Measurements from ENCODE around the gene RASSF10. TPM values are rescaled to one million over a fixed set of nuclear protein-coding genes. Genes with fewer than 3 reads are reported as not detected.

RASSF10 gene
- polyA plus RNA-seq, 1 donor from 2014 or later = not detected

GRCh38 chr11:13009921-13010748 is 1.0 kb downstream of the RASSF10 start:
- Histone ChIP-seq H3K27me3 (ENCODE audit: insufficient read depth, low read depth, low read length) (peaks cover 49% of the 10 kb centered on the region), H3K36me3 (ENCODE audit: insufficient read depth, low read length) (no peaks in the 10 kb centered on the region), H3K79me2 (replicated peaks; ENCODE audit: insufficient read depth, low read length) (no peaks in the 10 kb centered on the region), H2AFZ (ENCODE audit: low read depth, low read length) (no peak overlapping the region), H3K4me3 (ENCODE audit: low read length) (peak overlapping the region; percentile 72), H3K9ac (ENCODE audit: low read length) (peak overlapping the region; percentile 40), H3K27ac (ENCODE audit: low read length) (no peak overlapping the region), H3K4me2 (ENCODE audit: low read length) (no peak overlapping the region), H3K9me2 (ENCODE audit: insufficient read depth, low read length) (no peaks in the 10 kb centered on the region), H3F3A (ENCODE audit: insufficient read depth, low read length, poor library complexity, severe bottlenecking) (no peaks in the 10 kb centered on the region), H3K9me3 (ENCODE audit: low read length) (no peaks in the 10 kb centered on the region), H4K20me1 (ENCODE audit: insufficient read depth) (no peaks in the 10 kb centered on the region)
- TF ChIP-seq MXI1 (conservative IDR thresholded peaks at IDR 0.05; ENCODE audit: poor library complexity, severe bottlenecking) = no peak
- TF ChIP-seq REST (IDR thresholded peaks at IDR 0.05; ENCODE audit: borderline replicate concordance) = no peak
- TF ChIP-seq EZH2 (IDR thresholded peaks at IDR 0.05; ENCODE audit: borderline replicate concordance, insufficient read depth, low read length, poor library complexity, severe bottlenecking) = no peak
- no peak for TF ChIP-seq RAD21 (conservative IDR thresholded peaks at IDR 0.05)
- peak; percentile 3 for TF ChIP-seq POLR2AphosphoS5 (IDR thresholded peaks at IDR 0.05)
- peak; percentile 11 for TF ChIP-seq SMC3 (conservative IDR thresholded peaks at IDR 0.05; ENCODE audit: poor library complexity)
- peak; percentile 6 for TF ChIP-seq CTCF (IDR thresholded peaks at IDR 0.05; ENCODE audit: poor library complexity, severe bottlenecking)

GRCh38 chr11:13010749-13011465 is 1.8 kb downstream of the RASSF10 start:
- Histone ChIP-seq H3K27me3 (ENCODE audit: insufficient read depth, low read depth, low read length) (peaks cover 49% of the 10 kb centered on the region), H3K4me2 (ENCODE audit: low read length) (no peak overlapping the region), H2AFZ (ENCODE audit: low read depth, low read length) (no peak overlapping the region), H3K79me2 (replicated peaks; ENCODE audit: insufficient read depth, low read length) (no peaks in the 10 kb centered on the region), H3K9me3 (ENCODE audit: low read length) (no peaks in the 10 kb centered on the region), H3K4me3 (ENCODE audit: low read length) (peak overlapping the region; percentile 72), H3K27ac (ENCODE audit: low read length) (no peak overlapping the region), H3K36me3 (ENCODE audit: insufficient read depth, low read length) (no peaks in the 10 kb centered on the region), H3K9me2 (ENCODE audit: insufficient read depth, low read length) (no peaks in the 10 kb centered on the region), H3F3A (ENCODE audit: insufficient read depth, low read length, poor library complexity, severe bottlenecking) (no peaks in the 10 kb centered on the region), H3K9ac (ENCODE audit: low read length) (no peak overlapping the region), H4K20me1 (ENCODE audit: insufficient read depth) (no peaks in the 10 kb centered on the region)
- TF ChIP-seq POLR2AphosphoS5 (IDR thresholded peaks at IDR 0.05) = no peak
- TF ChIP-seq EP300 (conservative IDR thresholded peaks at IDR 0.05; ENCODE audit: poor library complexity, severe bottlenecking) = no peak
- TF ChIP-seq MXI1 (conservative IDR thresholded peaks at IDR 0.05; ENCODE audit: poor library complexity, severe bottlenecking) = no peak
- TF ChIP-seq REST (IDR thresholded peaks at IDR 0.05; ENCODE audit: borderline replicate concordance) = no peak
- no peak for TF ChIP-seq EZH2 (IDR thresholded peaks at IDR 0.05; ENCODE audit: borderline replicate concordance, insufficient read depth, low read length, poor library complexity, severe bottlenecking)
- TF ChIP-seq TAF1 (IDR thresholded peaks at IDR 0.05; ENCODE audit: low read depth) = no peak

All from neural cell (in vitro differentiated cells).